ENCODE data around the gene CHTF18. TPM values are rescaled to one million over a fixed set of nuclear protein-coding genes. Genes with fewer than 3 reads are reported as not detected.

The CHTF18 gene
- total RNA-seq, 1 donor from 2014 or later: 142 TPM

GRCh38 chr16:762595-763268, 25.7 kb upstream of the CHTF18 start:
- Mint-ChIP-seq H3K27me3 (ENCODE audit: insufficient read depth) (peaks cover 2% of the 10 kb centered on the region), H3K4me1 (ENCODE audit: low read depth) (no peaks in the 10 kb centered on the region)
- intact Hi-C loops (cut with micrococcal nuclease): no loop called here

GRCh38 chr16:763369-764183, 24.8 kb upstream of the CHTF18 start:
- no peak for DNase-seq (ENCODE audit: low spot score)
- Mint-ChIP-seq H3K27me3 (ENCODE audit: insufficient read depth) (no peaks in the 10 kb centered on the region), H3K27ac (no peak overlapping the region), H3K9me3 (no peaks in the 10 kb centered on the region), H3K4me1 (ENCODE audit: low read depth) (no peaks in the 10 kb centered on the region), H3K36me3 (ENCODE audit: low read depth) (no peaks in the 10 kb centered on the region), H3K4me3 (no peak overlapping the region)
- intact Hi-C loops (cut with micrococcal nuclease): no loop called here

More at GRCh38 chr16:762595-763268, 25.7 kb upstream of the CHTF18 start:
- Mint-ChIP-seq H3K36me3 (ENCODE audit: low read depth) (no peaks in the 10 kb centered on the region), H3K27ac (no peak overlapping the region), H3K9me3 (no peaks in the 10 kb centered on the region), H3K4me3 (no peak overlapping the region)
- DNase-seq (ENCODE audit: low spot score): no peak

DNA sequence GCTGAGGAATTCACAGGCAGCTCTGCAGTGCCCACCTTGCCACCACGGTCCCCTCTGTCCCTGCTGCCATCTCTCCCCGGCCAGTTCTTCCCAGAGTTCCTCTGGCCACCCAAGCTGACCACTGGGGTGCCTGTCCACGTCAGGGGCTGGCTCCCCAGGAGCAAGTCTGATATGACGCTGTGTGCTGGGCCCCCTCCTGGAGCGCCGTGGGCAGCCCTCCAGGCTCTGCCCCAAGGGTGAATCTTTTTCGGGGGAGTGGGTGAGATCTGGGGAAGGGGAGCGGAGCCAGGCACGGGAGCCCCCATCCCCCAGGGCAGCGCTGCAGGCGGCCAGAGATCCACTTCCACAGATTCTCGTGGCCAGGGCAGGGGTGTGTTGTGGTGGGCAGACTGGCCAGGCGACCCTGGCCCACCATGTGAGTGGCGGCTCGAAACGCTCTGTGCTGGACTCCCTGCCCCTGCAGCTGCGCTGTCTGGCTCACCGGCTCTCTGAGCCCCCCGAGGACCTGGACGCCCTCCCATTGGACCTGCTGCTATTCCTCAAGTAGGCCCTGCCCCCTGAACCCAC, 24.2 kb upstream of the CHTF18 start:
- intact Hi-C loops (cut with micrococcal nuclease): no loop called here
- H3K36me3 Mint-ChIP-seq (ENCODE audit: low read depth): no peaks in the 10 kb centered on the region

DNA sequence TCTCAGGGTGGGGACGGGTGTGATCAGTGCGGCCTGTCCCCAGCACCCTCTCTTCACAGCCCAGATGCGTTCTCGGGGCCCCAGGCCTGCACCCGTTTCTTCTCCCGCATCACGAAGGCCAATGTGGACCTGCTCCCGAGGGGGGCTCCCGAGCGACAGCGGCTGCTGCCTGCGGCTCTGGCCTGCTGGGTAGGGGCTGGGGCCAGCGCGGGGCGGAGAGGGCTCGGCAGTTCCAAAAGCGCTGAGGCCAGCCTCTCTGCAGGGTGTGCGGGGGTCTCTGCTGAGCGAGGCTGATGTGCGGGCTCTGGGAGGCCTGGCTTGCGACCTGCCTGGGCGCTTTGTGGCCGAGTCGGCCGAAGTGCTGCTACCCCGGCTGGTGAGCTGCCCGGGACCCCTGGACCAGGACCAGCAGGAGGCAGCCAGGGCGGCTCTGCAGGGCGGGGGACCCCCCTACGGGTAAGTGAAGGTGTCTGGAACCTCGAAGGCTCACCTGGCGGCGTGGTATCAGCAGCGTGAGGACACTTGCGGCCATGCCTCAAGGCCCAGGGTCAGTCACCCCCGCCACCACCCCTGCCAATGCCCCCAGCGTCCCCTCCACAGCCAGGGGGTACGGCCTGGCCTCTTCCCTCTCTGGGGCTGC, 23.5 kb upstream of the CHTF18 start:
- intact Hi-C loops (cut with micrococcal nuclease): no loop called here
- Mint-ChIP-seq H3K27me3 (ENCODE audit: insufficient read depth) (no peaks in the 10 kb centered on the region), H3K36me3 (ENCODE audit: low read depth) (no peaks in the 10 kb centered on the region), H3K9me3 (no peaks in the 10 kb centered on the region), H3K4me3 (no peak overlapping the region), H3K27ac (no peak overlapping the region), H3K4me1 (ENCODE audit: low read depth) (no peaks in the 10 kb centered on the region)
- no peak for DNase-seq (ENCODE audit: low spot score)

More for the DNA sequence above, 24.2 kb upstream of the CHTF18 start:
- Mint-ChIP-seq H3K9me3 (no peaks in the 10 kb centered on the region), H3K27ac (no peak overlapping the region), H3K27me3 (ENCODE audit: insufficient read depth) (no peaks in the 10 kb centered on the region), H3K4me3 (no peak overlapping the region), H3K4me1 (ENCODE audit: low read depth) (no peaks in the 10 kb centered on the region)
- no peak for DNase-seq (ENCODE audit: low spot score)

DNA sequence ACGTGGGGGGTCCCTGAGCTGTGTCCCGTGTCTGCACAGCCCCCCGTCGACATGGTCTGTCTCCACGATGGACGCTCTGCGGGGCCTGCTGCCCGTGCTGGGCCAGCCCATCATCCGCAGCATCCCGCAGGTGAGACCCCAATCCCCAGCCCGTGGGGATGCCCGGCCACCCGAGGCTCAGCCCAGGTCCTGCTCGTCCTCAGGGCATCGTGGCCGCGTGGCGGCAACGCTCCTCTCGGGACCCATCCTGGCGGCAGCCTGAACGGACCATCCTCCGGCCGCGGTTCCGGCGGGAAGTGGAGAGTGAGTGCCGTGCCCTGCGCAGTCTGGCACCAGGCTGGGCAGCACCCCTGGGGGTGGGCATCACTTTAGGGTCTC, 22.9 kb upstream of the CHTF18 start:
- intact Hi-C loops (cut with micrococcal nuclease): no loop called here

GRCh38 chr16:766008-766819, 22.2 kb upstream of the CHTF18 start:
- no peak for DNase-seq (ENCODE audit: low spot score)
- H3K4me3 Mint-ChIP-seq: no peak overlapping the region
- no peaks in the 10 kb centered on the region for H3K27me3 Mint-ChIP-seq (ENCODE audit: insufficient read depth)
- intact Hi-C loops (cut with micrococcal nuclease): no loop called here
- no peaks in the 10 kb centered on the region for H3K4me1 Mint-ChIP-seq (ENCODE audit: low read depth)
- no peaks in the 10 kb centered on the region for H3K36me3 Mint-ChIP-seq (ENCODE audit: low read depth)
- no peaks in the 10 kb centered on the region for H3K9me3 Mint-ChIP-seq
- H3K27ac Mint-ChIP-seq: no peak overlapping the region

More for the DNA sequence above, 22.9 kb upstream of the CHTF18 start:
- no peaks in the 10 kb centered on the region for H3K27me3 Mint-ChIP-seq (ENCODE audit: insufficient read depth)
- H3K4me3 Mint-ChIP-seq: no peak overlapping the region
- no peaks in the 10 kb centered on the region for H3K4me1 Mint-ChIP-seq (ENCODE audit: low read depth)
- H3K9me3 Mint-ChIP-seq: no peaks in the 10 kb centered on the region
- H3K27ac Mint-ChIP-seq: no peak overlapping the region
- H3K36me3 Mint-ChIP-seq (ENCODE audit: low read depth): no peaks in the 10 kb centered on the region
- DNase-seq (ENCODE audit: low spot score): no peak

GRCh38 chr16:766820-767640, 21.4 kb upstream of the CHTF18 start:
- H3K4me1 Mint-ChIP-seq (ENCODE audit: low read depth): no peaks in the 10 kb centered on the region
- no peaks in the 10 kb centered on the region for H3K9me3 Mint-ChIP-seq
- DNase-seq (ENCODE audit: low spot score): no peak
- intact Hi-C loops (cut with micrococcal nuclease): no loop called here
- H3K27ac Mint-ChIP-seq: no peak overlapping the region
- no peaks in the 10 kb centered on the region for H3K27me3 Mint-ChIP-seq (ENCODE audit: insufficient read depth)
- no peaks in the 10 kb centered on the region for H3K36me3 Mint-ChIP-seq (ENCODE audit: low read depth)
- H3K4me3 Mint-ChIP-seq: no peak overlapping the region

DNA sequence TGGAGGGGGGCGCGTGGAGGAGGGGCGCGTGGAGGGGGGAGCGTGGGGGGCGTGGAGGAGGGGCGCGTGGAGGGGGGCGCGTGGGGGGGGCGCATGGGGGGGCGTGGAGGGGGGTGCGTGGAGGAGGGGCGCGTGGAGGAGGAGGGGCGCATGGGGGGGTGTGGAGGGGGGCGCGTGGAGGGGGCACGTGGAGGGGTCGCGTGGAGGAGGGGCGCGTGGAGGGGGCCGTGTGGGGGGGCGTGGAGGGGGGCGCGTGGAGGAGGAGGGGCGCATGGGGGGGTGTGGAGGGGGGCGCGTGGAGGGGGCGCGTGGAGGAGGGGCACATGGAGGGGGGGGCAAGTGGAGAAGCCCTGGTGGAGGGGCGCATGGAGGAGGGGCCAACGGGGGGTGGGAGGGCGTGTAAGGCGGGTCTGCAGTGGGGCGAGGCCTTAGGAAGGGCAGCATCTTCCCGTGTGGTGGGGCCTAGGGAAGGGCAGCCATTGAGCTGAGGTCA, 20.6 kb upstream of the CHTF18 start:
- H3K4me3 Mint-ChIP-seq: no peak overlapping the region
- DNase-seq (ENCODE audit: low spot score): no peak
- no peaks in the 10 kb centered on the region for H3K36me3 Mint-ChIP-seq (ENCODE audit: low read depth)
- H3K4me1 Mint-ChIP-seq (ENCODE audit: low read depth): no peaks in the 10 kb centered on the region
- no peaks in the 10 kb centered on the region for H3K27me3 Mint-ChIP-seq (ENCODE audit: insufficient read depth)
- intact Hi-C loops (cut with micrococcal nuclease): no loop called here
- no peaks in the 10 kb centered on the region for H3K9me3 Mint-ChIP-seq
- H3K27ac Mint-ChIP-seq: no peak overlapping the region

DNA sequence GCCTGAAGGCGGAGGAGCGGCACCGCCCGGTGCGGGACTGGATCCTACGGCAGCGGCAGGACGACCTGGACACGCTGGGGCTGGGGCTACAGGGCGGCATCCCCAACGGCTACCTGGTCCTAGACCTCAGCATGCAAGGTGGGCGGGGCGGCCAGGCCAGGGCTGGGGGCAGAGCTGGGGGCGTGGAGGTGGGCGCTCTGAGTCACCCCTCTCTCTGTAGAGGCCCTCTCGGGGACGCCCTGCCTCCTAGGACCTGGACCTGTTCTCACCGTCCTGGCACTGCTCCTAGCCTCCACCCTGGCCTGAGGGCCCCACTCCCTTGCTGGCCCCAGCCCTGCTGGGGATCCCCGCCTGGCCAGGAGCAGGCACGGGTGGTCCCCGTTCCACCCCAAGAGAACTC, 20.0 kb upstream of the CHTF18 start:
- Mint-ChIP-seq H3K36me3 (ENCODE audit: low read depth) (no peaks in the 10 kb centered on the region), H3K27ac (no peak overlapping the region), H3K4me1 (ENCODE audit: low read depth) (no peaks in the 10 kb centered on the region), H3K4me3 (no peak overlapping the region), H3K9me3 (no peaks in the 10 kb centered on the region), H3K27me3 (ENCODE audit: insufficient read depth) (no peaks in the 10 kb centered on the region)
- DNase-seq (ENCODE audit: low spot score): no peak
- intact Hi-C loops (cut with micrococcal nuclease): no loop called here

GRCh38 chr16:769184-769784, 19.1 kb upstream of the CHTF18 start:
- Mint-ChIP-seq H3K9me3 (no peaks in the 10 kb centered on the region), H3K4me3 (no peak overlapping the region), H3K36me3 (ENCODE audit: low read depth) (no peaks in the 10 kb centered on the region), H3K27me3 (ENCODE audit: insufficient read depth) (no peaks in the 10 kb centered on the region), H3K27ac (no peak overlapping the region), H3K4me1 (ENCODE audit: low read depth) (no peaks in the 10 kb centered on the region)
- DNase-seq (ENCODE audit: low spot score): no peak
- intact Hi-C loops (cut with micrococcal nuclease): no loop called here

GRCh38 chr16:769934-770333, 18.5 kb upstream of the CHTF18 start:
- H3K27ac Mint-ChIP-seq: no peak overlapping the region
- intact Hi-C loops (cut with micrococcal nuclease): no loop called here
- H3K4me3 Mint-ChIP-seq: no peak overlapping the region
- no peaks in the 10 kb centered on the region for H3K36me3 Mint-ChIP-seq (ENCODE audit: low read depth)
- no peaks in the 10 kb centered on the region for H3K9me3 Mint-ChIP-seq
- no peaks in the 10 kb centered on the region for H3K27me3 Mint-ChIP-seq (ENCODE audit: insufficient read depth)
- DNase-seq (ENCODE audit: low spot score): no peak
- no peaks in the 10 kb centered on the region for H3K4me1 Mint-ChIP-seq (ENCODE audit: low read depth)
